Progenitor cell of endocrine pancreas (in vitro differentiated cells): ENCODE data around the gene ALKAL2. TPM values are rescaled to one million over a fixed set of nuclear protein-coding genes. Genes with fewer than 3 reads are reported as not detected.

Experiments used
- DNase-seq: peaks from one replicate; pipeline ENCODE4 v3.0.0; 2021; ENCODE audit warnings: low spot score; ENCODE audit not compliant: unreplicated experiment
- H3K27ac Mint-ChIP-seq: 2 replicates; pipeline ENCODE4 v1.8.0; 2021; ENCODE audit warnings: mild to moderate bottlenecking, moderate library complexity, mixed read lengths
- H3K27me3 Mint-ChIP-seq: 2 replicates; pipeline ENCODE4 v1.8.0; 2021; ENCODE audit warnings: mixed read lengths
- H3K36me3 Mint-ChIP-seq: 2 replicates; pipeline ENCODE4 v1.8.0; 2022; ENCODE audit warnings: mixed read lengths; ENCODE audit not compliant: insufficient read depth
- H3K4me1 Mint-ChIP-seq: 2 replicates; pipeline ENCODE4 v1.8.0; 2021; ENCODE audit warnings: low read depth, mixed read lengths
- H3K4me3 Mint-ChIP-seq: 2 replicates; pipeline ENCODE4 v1.8.0; 2021; ENCODE audit warnings: low read depth, mild to moderate bottlenecking, moderate library complexity, mixed read lengths
- H3K9me3 Mint-ChIP-seq: 2 replicates; pipeline ENCODE4 v1.8.0; 2021; ENCODE audit warnings: low read depth, mixed read lengths
- total RNA-seq: library from RNA; stranded (reverse); gene quantifications from 2 replicates; pipeline ENCODE4 v1.2.1, GENCODE V29; 2021
- TF ChIP-seq, protein P1 (sequence below): fragments of 200-600 bp; sonication (generic); IDR thresholded peaks from one replicate; pipeline ENCODE4 v1.5.0; 2021; ENCODE audit warnings: antibody characterized with exemption, mild to moderate bottlenecking; ENCODE audit not compliant: unreplicated experiment

Gene ALKAL2
- total RNA-seq, 1 donor from 2014 or later, result 0.22 TPM

DNA sequence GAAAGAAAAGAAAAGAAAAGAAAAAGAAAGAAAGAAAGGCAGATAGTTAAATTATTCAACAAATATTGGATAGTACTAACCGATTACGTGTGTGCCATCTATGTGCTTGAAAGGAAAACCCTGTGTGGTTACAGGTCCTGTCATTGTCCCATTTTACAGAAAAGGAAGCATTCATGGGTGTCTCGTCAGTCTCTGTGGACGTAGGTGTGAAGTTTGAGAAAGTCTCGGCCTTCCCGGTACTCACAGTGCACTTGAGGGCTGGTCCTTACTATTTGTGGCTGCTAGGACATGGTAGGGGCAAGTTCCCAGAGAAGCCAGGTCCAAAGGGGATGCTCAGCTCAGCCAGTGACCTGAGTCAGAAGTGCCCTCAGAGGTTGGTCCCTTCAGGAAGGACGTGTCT is 43.3 kb downstream of the ALKAL2 start:
- no peak overlapping the region for H3K4me3 Mint-ChIP-seq
- peaks cover 30% of the 10 kb centered on the region for H3K36me3 Mint-ChIP-seq
- no peaks in the 10 kb centered on the region for H3K9me3 Mint-ChIP-seq
- H3K27ac Mint-ChIP-seq, result no peak overlapping the region
- TF ChIP-seq, protein P1, sequence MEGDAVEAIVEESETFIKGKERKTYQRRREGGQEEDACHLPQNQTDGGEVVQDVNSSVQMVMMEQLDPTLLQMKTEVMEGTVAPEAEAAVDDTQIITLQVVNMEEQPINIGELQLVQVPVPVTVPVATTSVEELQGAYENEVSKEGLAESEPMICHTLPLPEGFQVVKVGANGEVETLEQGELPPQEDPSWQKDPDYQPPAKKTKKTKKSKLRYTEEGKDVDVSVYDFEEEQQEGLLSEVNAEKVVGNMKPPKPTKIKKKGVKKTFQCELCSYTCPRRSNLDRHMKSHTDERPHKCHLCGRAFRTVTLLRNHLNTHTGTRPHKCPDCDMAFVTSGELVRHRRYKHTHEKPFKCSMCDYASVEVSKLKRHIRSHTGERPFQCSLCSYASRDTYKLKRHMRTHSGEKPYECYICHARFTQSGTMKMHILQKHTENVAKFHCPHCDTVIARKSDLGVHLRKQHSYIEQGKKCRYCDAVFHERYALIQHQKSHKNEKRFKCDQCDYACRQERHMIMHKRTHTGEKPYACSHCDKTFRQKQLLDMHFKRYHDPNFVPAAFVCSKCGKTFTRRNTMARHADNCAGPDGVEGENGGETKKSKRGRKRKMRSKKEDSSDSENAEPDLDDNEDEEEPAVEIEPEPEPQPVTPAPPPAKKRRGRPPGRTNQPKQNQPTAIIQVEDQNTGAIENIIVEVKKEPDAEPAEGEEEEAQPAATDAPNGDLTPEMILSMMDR, result no peak
- peaks cover 4% of the 10 kb centered on the region for H3K4me1 Mint-ChIP-seq
- no peaks in the 10 kb centered on the region for H3K27me3 Mint-ChIP-seq
- DNase-seq, result no peak

DNA sequence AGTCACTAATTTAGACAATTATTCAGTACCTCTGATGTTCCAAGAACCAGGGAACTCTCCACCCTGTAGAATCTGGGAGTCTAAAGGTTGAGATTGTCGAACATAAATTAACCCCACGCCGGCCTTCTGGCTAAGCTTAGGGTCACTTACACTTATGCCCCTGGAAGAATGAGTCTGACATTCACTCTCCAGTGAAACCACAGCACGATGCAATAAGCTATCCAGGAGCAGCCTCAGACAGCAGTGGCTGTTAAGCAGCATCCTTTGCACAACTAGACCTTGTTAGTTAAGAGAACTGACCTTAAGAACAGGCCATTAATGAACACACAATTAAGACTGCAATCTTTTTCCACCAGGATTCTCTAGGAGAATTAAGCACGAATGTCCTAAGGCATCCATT is 49.0 kb downstream of the ALKAL2 start:
- Mint-ChIP-seq H3K9me3 (no peaks in the 10 kb centered on the region), H3K27ac (no peak overlapping the region), H3K4me3 (no peak overlapping the region), H3K36me3 (peaks cover 22% of the 10 kb centered on the region), H3K4me1 (no peaks in the 10 kb centered on the region), H3K27me3 (no peaks in the 10 kb centered on the region)
- TF ChIP-seq, protein P1, result no peak
- no peak for DNase-seq

DNA sequence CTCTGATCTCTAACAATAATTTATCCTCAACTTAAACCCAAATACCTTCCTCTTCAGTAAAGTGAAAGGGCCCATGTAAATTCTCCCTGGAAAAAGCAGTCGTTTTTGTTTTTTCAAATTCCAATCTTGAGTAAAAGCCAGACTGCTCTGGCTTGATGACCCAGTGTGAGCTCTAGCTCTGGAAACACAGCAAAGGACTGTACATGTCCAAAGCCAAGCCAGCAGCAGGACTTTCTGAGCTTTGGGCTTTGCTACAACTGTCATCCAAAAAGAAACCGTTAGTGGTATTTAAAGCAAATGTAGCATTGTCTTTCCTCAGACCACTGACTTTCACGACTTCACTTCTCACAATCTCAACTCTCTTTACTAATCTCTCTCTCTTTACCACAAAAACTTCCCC is 49.5 kb downstream of the ALKAL2 start:
- peaks cover 18% of the 10 kb centered on the region for H3K36me3 Mint-ChIP-seq
- H3K27ac Mint-ChIP-seq, result no peak overlapping the region
- no peak overlapping the region for H3K4me3 Mint-ChIP-seq
- H3K9me3 Mint-ChIP-seq, result no peaks in the 10 kb centered on the region
- H3K4me1 Mint-ChIP-seq, result no peaks in the 10 kb centered on the region
- TF ChIP-seq, protein P1, result no peak
- no peaks in the 10 kb centered on the region for H3K27me3 Mint-ChIP-seq
- DNase-seq, result no peak

DNA sequence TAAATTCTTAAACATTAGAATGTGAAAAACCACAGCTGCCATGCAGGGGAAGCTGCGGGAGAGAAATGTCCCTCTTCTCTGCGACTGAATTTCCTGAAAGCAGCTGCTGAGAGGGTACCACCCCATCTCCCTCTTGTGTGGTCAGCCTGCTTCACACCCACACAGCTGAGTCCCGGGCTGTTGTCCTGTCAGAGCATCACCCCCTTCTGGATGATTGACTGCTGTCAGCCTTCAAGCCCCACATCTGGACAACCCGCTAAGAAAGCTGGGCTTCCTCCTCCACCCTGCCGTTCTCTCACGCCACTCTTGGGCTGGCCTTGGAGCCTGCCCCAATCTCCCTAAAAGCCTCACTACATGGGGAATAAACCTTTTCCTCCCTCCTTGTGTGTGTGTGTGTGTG is 50.0 kb downstream of the ALKAL2 start:
- H3K27ac Mint-ChIP-seq, result no peak overlapping the region
- TF ChIP-seq, protein P1, result no peak

DNA sequence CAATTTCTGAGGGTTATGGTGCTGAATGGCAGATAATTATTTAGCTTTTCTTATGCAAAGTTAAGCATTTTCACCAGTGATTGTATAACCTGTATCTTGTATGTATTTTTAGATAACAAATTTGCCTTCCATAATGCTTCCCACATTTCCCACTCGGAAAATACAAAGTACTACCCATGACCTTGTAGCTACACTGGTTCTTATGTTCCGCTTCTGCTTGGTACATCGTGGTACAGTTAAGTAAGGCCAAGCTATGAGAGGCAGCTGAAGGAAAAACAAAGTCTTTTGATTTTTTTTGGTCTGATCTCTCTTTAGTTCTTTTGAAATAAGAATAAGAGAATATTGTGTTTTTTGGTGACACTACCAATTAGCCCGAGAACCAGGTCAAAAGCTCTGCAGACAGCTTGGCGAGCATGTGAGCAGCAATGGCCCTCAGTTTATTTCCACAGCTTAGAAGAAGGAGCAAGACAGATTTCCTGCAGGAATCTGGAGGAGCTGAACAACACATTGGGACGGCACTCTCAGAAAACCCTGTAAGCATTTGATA is 50.8 kb downstream of the ALKAL2 start:
- no peaks in the 10 kb centered on the region for H3K27me3 Mint-ChIP-seq
- H3K36me3 Mint-ChIP-seq, result peaks cover 14% of the 10 kb centered on the region
- TF ChIP-seq, protein P1, result no peak
- H3K4me1 Mint-ChIP-seq, result no peaks in the 10 kb centered on the region
- DNase-seq, result no peak
- H3K27ac Mint-ChIP-seq, result no peak overlapping the region
- no peaks in the 10 kb centered on the region for H3K9me3 Mint-ChIP-seq
- H3K4me3 Mint-ChIP-seq, result no peak overlapping the region

More for the DNA sequence above, 50.0 kb downstream of the ALKAL2 start:
- no peak for DNase-seq
- peaks cover 16% of the 10 kb centered on the region for H3K36me3 Mint-ChIP-seq
- no peaks in the 10 kb centered on the region for H3K27me3 Mint-ChIP-seq
- no peak overlapping the region for H3K4me3 Mint-ChIP-seq
- H3K4me1 Mint-ChIP-seq, result no peaks in the 10 kb centered on the region
- no peaks in the 10 kb centered on the region for H3K9me3 Mint-ChIP-seq
